GM12878 (cell line): ENCODE data around the gene CLCNKA.

Source experiments
- BRCA1 ChIP-seq: IDR thresholded peaks from 2 replicates; pipeline ENCODE4 v1.6.1; 2011; ENCODE audit warnings: low read depth, low read length, improper control_type of control experiment
- CHD4 ChIP-seq: fragments of 200-600 bp; sonication (generic); IDR thresholded peaks from 2 replicates; pipeline ENCODE4 v1.6.1; 2016; ENCODE audit warnings: mild to moderate bottlenecking
- CTCF ChIP-seq, 3 experiments: IDR thresholded peaks in 2 of 3; conservative IDR thresholded peaks in 1 of 3; 2 replicates each; pipeline ENCODE4 v1.5.1; 2011; ENCODE audit warnings: low read depth in 3 of 3, low read length in 3 of 3, mild to moderate bottlenecking in 3 of 3, control low read depth in 2 of 3, moderate library complexity in 2 of 3, inconsistent platforms in 1 of 3, mixed read lengths in 1 of 3; ENCODE audit not compliant: control insufficient read depth in 2 of 3, insufficient read depth in 1 of 3; ENCODE audit errors: extremely low read depth in 1 of 3
- NFIC ChIP-seq: IDR thresholded peaks from 2 replicates; pipeline ENCODE4 v1.6.1; 2012; ENCODE audit warnings: low read depth, mild to moderate bottlenecking, inconsistent platforms, low read length, moderate library complexity
- POLR2A ChIP-seq: IDR thresholded peaks from 2 replicates; pipeline ENCODE4 v1.6.1; 2011; ENCODE audit warnings: low read depth, mild to moderate bottlenecking, low read length
- POLR2AphosphoS5 ChIP-seq: IDR thresholded peaks from 2 replicates; pipeline ENCODE4 v1.6.1; 2011; ENCODE audit warnings: mild to moderate bottlenecking, low read length, inconsistent platforms
- SPI1 ChIP-seq: IDR thresholded peaks from 2 replicates; pipeline ENCODE4 v1.6.1; 2011; ENCODE audit warnings: low read depth, mild to moderate bottlenecking, low read length, moderate library complexity, borderline replicate concordance; ENCODE audit not compliant: insufficient read depth
- SUZ12 ChIP-seq: fragments of 200-600 bp; sonication (generic); IDR thresholded peaks from one replicate; pipeline ENCODE4 v1.6.1; 2018; ENCODE audit warnings: antibody characterized with exemption, mild to moderate bottlenecking; ENCODE audit not compliant: unreplicated experiment
- TBL1XR1 ChIP-seq: IDR thresholded peaks from 2 replicates; pipeline ENCODE4 v1.6.1; 2012; ENCODE audit warnings: low read depth, low read length, improper control_type of control experiment
- ZBTB40 ChIP-seq: fragments of 450-650 bp; IDR thresholded peaks from 2 replicates; pipeline ENCODE4 v1.6.1; 2016; ENCODE audit warnings: mild to moderate bottlenecking, moderate library complexity, borderline replicate concordance

- TF ChIP-seq POLR2AphosphoS5 = no peak
- TF ChIP-seq CTCF (IDR thresholded peaks at IDR 0.05 in 2 of 3, conservative IDR thresholded peaks at IDR 0.05 in 1 of 3; ENCODE audit: control insufficient read depth in 2 of 3, extremely low read depth in 1 of 3, insufficient read depth in 1 of 3, low read depth in 3 of 3, low read length in 3 of 3) = no peak
- TF ChIP-seq TBL1XR1 = no peak
- no peak for TF ChIP-seq POLR2A
- no peak for TF ChIP-seq BRCA1
- TF ChIP-seq SPI1 = no peak
- no peak for TF ChIP-seq SUZ12
- no peak for TF ChIP-seq CHD4
- no peak for TF ChIP-seq NFIC
- TF ChIP-seq ZBTB40 = no peak
Measured at GRCh38 chr1:16010837-16011236, 11.0 kb upstream of the CLCNKA start.
